C1 segment of cervical spinal cord (tissue), 14 donors: ENCODE results near the gene LRRC41.
"Not testable (repeated sequence)": the region's sequence is repeated elsewhere in the genome, so short reads cannot be mapped to it uniquely, and the experiment has no call there.

ENCODE experiments used
- DNase-seq, 14 donors: peaks; one replicate each; lab custom pipeline; 2025; lab: John Stamatoyannopoulos, UW

LRRC41 gene

DNA sequence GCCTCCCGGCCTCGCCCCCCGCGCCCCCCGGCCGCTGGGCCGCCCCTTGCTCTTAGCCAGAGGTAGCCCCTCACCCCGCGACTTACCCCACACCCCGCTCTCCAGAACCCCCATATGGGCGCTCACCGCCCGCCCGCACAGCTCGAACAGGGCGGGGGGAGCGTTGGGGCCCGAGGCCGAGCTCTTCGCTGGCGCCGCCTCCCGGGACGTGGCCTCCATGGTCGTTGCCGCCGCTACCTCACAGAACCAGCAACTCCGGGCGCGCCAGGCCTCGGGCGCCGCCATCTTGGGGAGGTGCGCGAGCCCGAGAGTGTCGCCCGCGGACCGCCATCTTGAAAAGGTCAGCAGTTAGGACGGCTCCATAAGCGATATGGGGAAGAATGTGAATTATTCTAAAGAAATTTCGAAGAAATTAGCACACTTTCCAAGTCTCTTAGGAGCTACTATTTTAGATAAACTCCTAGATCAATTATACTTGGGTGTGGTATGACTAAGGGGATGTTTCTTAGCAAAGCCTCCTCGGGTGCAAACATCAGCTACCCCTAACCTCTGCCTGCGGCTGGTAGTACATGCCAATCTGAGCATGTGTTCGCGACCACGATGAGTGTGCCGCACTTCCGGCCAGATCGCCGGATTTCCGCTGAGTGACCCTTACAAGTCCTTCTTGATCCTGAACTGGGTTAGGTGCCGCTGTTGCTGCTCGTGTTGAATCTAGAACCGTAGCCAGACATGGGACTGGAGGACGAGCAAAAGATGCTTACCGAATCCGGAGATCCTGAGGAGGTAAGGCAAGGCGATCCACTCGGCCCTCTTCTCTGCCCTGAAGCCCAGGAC, at the start of gene LRRC41, which contains the start of gene UQCRH:
Gene LRRC41, minus strand, starts transcription at position 579 of the 834 bp plus-strand sequence. Its CDS starts 294 bp downstream, at position 285.
Gene UQCRH, plus strand, starts transcription at position 661 of the 834 bp plus-strand sequence. Its CDS starts 69 bp downstream, at position 730.
- DNase-seq = peak; percentile 19 to 96 (median 89)

DNA sequence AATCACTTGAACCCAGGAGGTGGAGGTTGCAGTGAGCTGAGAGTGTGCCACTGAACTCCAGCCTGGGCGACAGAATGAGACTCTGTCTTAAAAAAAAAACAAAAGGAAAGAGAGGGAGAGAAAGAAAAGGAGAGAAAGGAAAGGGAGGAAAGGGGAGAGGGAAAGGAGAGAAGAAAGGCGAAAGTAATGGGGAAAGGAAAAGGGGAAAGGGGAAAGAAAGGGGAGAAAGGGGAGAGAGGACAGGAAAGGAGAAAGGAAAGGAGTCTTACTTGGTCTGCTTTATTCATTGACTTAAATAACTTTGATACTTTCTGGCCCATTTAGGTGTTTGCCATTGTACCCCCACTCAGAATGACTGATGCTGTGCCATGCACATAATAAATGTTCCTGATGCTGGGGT, 48.9 kb upstream of the LRRC41 start:
- no peak for DNase-seq

DNA sequence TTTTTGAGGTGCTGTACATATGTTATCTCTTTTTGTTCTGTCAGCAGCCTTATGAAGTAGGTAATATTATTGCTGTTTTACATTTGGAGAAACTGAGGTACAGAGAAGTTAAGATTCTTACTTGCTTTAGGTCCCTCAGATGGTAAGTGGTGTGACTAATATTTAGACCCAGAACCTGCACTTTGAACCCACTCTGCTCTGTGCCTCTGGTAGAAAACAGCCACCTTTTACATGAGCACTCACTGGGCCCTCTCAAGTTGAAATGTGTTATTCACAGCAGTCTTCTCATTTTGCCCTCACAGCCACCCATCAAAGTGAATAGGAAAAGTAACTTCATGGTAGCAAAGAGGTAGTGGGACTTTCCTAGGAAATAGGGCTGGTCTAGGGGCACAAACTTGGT, 41.9 kb upstream of the LRRC41 start:
- DNase-seq = no peak

DNA sequence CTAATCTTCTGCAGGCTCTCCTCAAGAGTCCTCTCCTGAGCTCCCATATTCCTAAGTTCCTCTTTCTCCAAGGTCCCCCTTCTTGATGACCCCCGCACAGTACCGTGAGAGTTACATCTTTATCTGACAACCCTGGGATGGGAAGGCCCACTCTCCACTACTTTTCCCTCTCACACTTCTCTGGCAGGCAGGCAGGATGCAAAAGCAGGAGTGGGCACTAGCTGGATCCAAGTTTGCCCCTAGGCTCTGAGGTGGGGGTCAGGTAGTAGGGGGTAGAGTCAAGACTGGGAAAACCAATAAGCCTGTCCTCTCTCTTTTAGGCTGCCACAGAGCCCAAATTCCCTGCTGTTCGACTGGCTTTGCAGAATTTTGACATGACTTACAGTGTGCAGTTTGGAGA, 41.1 kb upstream of the LRRC41 start:
- DNase-seq = no peak

- no peak for DNase-seq
These were observed 40.3 kb upstream of the LRRC41 start for GRCh38 chr1:46343705-46344104.

GRCh38 chr1:46343351-46343695, 39.9 kb upstream of the LRRC41 start:
- no peak for DNase-seq

DNA sequence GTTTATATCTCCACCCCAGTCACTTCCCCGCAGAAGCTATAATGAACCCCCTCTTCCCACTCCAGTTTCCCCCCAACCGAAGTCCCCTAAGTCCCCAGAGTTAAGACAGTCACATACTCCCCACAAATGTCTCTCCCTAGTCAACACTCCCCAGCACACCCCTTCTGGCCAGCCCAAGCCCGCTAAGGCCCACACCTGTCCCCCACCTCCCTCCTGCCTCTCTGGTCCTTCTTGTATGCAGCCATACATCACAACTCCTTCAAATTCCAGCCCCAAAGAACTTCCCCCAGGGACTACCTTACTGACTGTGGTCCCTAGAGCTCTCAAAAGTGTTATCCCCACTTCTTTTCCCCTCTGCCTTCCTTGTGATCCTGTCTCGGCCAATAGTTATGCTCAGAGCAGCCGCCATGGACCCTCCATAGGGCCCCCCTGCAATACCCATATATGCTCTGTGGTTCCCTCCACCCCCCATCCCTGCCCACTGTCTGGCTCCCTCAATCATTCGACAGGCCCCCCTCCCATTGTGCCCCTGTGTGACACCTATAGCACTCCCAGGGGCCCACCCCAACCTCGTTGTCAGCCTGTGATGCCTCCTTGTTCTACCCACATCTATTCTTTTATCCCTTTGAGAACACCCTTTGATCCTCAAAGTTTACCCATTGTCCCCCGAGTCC, 39.4 kb upstream of the LRRC41 start:
- DNase-seq = no peak

DNA sequence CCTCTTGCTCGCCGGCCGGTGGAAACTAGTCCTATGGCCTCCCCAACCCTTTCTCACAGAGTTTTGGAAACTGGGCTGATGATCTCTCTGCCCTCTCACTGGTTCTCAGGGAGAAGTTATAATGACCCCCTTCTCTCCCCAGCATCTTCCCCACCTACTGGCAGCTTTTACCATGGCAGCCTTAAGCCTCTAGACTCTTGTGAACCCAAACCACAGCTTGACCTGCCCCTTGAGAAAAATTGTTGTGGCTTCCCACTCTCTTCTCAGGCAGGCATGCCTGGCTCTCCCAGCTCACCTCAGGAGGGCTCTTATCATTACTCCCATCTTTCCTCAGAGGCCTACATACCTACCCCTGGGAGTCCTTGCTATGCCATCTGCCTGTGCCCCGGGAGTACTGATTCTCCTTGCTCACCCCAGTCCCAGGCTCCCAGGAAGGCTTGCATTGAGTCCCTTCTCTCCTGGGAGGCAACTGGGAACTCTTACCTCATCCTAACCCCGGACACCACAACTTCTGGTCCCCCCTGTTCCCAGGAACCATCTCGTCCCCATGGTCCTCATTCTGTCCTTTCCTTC, 38.8 kb upstream of the LRRC41 start:
- peak in 1 of 14 donors; percentile 2 for DNase-seq

DNA sequence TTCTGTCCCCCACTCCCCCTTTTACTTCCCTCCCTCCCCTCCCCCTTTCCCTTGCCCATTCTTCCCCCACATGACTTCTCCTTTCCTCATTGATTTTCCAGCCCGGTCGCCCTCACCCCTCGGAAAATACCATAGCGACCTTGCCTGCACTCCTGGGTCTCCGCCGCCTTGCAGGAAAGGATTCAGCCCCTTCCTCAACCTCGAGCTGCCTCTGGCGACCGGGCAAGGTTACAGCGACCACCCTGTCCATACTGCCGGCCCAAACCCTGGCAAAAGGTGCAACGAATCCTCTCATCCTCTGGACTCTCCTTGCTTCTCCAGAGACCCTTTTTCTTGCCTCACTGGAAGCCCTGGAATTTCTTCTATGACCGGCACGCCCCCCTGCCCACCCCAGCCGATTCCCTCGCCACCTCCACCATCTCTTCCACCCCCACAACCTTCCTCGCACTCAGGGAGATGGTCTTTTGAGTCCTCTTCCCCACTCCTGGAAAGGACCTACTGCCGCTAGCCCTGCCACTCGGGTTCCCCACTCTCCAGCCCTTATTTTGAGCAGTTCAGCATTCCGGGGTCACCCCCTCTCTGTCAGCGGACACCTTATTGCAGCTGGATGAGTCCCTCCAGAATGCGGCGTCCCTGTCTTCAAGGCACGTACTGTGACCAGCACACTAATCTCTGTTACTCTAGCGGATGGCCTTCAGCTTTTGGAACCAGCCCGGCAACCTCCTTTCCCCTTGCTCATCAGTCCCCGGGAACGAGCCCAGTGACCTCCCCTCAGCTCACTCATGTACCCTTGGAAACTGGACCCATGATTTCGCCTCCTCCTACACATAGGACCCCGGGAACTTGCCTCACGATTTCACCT, 38.0 kb upstream of the LRRC41 start:
- DNase-seq = peak in 3 of 14 donors; percentile 4 to 55 (median 27)

GRCh38 chr1:46340404-46341221, 37.2 kb upstream of the LRRC41 start, which contains the start of gene NSUN4:
TSS of gene NSUN4 (plus strand) at chr1:46340807. CDS start at chr1:46340827, 20 bp downstream.
- DNase-seq = peak; percentile 48 to 93 (median 86)

DNA sequence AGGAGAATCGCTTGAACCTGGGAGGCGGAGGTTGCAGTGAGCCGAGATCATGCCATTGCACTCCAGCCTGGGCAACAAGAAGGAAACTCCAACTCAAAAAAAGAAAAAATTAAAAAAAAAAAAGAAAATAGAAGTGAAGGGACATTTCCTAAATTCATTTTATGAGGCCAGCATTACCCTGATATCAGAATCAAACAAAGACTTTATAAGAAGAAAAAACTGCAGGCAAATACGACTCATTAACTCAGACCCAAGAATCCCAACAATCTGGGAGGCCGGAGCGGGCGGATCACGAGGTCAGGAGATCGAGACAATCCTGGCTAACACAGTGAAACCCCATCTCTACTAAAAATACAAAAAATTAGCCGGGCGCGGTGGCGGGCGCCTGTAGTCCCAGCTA, 34.0 kb upstream of the LRRC41 start:
- DNase-seq = not testable (repeated sequence)

DNA sequence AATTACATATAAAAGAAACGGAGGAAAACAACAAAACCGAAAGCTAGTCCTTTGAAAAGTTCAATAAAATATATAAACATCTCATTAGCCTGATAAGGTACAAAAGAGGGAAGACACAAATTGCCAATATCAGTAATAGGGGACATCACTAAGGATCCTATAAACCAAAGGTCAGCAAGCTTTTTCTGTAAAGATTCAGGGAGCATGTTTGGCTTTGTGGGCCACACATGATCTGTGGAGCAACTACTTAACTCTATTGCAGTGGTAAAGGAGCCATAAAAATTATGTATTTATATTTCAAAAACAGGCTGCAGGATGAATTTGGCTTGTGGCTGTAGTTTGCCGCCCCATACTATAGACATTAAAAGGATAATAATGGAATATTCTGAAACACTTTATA, 31.7 kb upstream of the LRRC41 start:
- no peak for DNase-seq

GRCh38 chr1:46334030-46334384, 30.6 kb upstream of the LRRC41 start:
- no peak for DNase-seq

- no peak for DNase-seq
These were observed 30.0 kb upstream of the LRRC41 start for GRCh38 chr1:46333300-46334029.

DNA sequence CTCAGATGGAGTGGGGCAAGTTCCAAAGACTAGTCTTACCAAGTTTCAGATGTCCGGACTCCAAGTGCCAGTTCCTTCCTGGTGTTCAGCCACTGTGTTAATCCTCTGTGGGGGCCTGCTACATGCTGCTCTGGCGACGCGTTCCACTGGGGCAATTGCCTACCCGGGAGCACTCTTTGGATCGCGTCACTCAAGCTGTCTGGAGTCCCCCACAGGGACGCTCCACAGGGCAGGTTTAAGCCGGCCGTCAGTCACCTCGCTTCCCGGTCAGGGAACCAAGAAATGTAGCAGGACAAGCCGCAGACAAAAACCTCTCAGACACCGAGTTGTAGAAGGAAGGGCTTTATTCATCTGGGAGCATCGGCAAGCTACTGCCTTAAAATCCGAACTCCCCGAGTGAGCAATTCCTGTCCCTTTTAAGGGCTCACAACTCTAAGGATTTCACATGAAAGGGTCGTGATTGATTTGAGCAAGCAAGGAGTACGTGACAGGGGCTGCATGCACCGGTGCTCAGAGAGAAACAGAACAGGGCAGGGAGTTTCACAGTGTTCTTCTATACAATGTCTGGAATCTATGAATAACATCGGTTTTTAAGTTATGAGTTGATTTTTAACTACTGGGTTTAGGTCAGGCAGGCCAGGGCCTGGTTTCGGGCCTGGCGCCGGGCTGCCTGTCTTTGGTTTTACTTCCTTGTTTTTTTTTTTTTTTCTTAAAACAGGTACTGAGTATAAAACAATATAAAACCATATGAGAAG, 28.5 kb upstream of the LRRC41 start:
- not testable (repeated sequence) for DNase-seq

GRCh38 chr1:46330381-46330780, 27.0 kb upstream of the LRRC41 start:
- DNase-seq = not testable (repeated sequence)

GRCh38 chr1:46329807-46330206, 26.4 kb upstream of the LRRC41 start:
- DNase-seq = not testable (repeated sequence)

GRCh38 chr1:46328182-46328581, 24.8 kb upstream of the LRRC41 start:
- not testable (repeated sequence) for DNase-seq
